Brain microvascular endothelial cell (primary cell): Measurements from ENCODE around the gene MRPL14.

Experiments
- DNase-seq: peaks from one replicate; pipeline ENCODE4 v3.0.0-alpha.2; 2020
- H3K27ac ChIP-seq: fragments of 250-450 bp; sonication (Bioruptor Pico); 2 replicates; pipeline ENCODE4 v1.5.1; 2020; ENCODE audit warnings: mild to moderate bottlenecking, moderate library complexity
- H3K27me3 ChIP-seq: fragments of 250-450 bp; sonication (Bioruptor Pico); replicated peaks from 2 replicates; pipeline ENCODE4 v1.5.1; 2020; ENCODE audit warnings: mild to moderate bottlenecking
- H3K36me3 ChIP-seq: fragments of 250-450 bp; sonication (Bioruptor Pico); replicated peaks from 2 replicates; pipeline ENCODE4 v1.5.1; 2020; ENCODE audit warnings: mild to moderate bottlenecking
- H3K4me3 ChIP-seq: 2 replicates; pipeline ENCODE4 v1.5.1; 2011; ENCODE audit warnings: low read depth, mild to moderate bottlenecking, control low read depth, low read length, moderate library complexity
- in situ Hi-C: cut with HindIII; loops from 2 replicates; pipeline ENCODE4 v1.10.0; 2017; ENCODE audit warnings: low sequenced_read_pairs, low pct_ligation_motif_present
- TF ChIP-seq, protein P1 (sequence below): IDR thresholded peaks from 2 replicates; pipeline ENCODE4 v1.5.1; 2011; ENCODE audit warnings: low read depth, mild to moderate bottlenecking, moderate library complexity, low read length, control low read depth, inconsistent platforms; ENCODE audit errors: missing control alignments

Gene MRPL14

DNA sequence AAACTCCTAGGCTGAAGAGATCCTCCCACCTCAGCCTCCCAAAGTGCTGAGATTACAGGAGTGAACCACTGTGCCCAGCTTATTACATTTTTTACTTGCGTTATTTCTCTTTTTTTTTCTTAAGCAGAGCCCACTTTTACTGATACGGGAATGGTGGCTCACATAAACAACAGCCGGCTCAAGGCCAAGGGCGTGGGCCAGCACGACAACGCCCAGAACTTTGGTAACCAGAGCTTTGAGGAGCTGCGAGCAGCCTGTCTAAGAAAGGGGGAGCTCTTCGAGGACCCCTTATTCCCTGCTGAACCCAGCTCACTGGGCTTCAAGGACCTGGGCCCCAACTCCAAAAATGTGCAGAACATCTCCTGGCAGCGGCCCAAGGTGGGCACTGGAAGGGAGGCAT is 41.9 kb upstream of the MRPL14 start:
- in situ Hi-C loops: no loop called here
- Histone ChIP-seq H3K4me3 (no peak overlapping the region), H3K27me3 (peaks cover 7% of the 10 kb centered on the region), H3K36me3 (no peaks in the 10 kb centered on the region), H3K27ac (no peak overlapping the region)
- no peak for DNase-seq
- TF ChIP-seq, protein P1, sequence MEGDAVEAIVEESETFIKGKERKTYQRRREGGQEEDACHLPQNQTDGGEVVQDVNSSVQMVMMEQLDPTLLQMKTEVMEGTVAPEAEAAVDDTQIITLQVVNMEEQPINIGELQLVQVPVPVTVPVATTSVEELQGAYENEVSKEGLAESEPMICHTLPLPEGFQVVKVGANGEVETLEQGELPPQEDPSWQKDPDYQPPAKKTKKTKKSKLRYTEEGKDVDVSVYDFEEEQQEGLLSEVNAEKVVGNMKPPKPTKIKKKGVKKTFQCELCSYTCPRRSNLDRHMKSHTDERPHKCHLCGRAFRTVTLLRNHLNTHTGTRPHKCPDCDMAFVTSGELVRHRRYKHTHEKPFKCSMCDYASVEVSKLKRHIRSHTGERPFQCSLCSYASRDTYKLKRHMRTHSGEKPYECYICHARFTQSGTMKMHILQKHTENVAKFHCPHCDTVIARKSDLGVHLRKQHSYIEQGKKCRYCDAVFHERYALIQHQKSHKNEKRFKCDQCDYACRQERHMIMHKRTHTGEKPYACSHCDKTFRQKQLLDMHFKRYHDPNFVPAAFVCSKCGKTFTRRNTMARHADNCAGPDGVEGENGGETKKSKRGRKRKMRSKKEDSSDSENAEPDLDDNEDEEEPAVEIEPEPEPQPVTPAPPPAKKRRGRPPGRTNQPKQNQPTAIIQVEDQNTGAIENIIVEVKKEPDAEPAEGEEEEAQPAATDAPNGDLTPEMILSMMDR: no peak

DNA sequence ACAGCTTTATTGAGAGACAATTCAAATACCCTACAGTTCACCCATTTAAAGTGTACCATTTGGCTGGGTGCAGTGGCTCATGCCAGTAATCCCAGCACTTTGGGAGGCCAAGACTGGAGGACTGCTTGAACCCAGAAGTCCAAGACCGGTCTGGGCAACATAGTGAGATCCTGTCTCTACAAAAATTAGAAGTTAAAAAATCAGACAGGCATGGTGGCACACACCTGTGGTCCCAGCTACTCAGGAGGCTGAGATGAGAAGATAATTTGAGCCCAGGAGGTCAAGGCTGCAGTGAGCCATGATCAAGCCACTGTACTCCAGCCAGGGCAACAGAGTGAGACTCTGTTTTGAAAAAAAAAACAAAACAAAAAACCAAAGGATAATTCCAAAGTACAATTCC is 40.3 kb upstream of the MRPL14 start:
- no peak overlapping the region for H3K4me3 ChIP-seq
- H3K27ac ChIP-seq: no peak overlapping the region
- DNase-seq: no peak
- TF ChIP-seq, protein P1: no peak
- H3K36me3 ChIP-seq: no peaks in the 10 kb centered on the region
- peaks cover 7% of the 10 kb centered on the region for H3K27me3 ChIP-seq
- in situ Hi-C loops: no loop called here

DNA sequence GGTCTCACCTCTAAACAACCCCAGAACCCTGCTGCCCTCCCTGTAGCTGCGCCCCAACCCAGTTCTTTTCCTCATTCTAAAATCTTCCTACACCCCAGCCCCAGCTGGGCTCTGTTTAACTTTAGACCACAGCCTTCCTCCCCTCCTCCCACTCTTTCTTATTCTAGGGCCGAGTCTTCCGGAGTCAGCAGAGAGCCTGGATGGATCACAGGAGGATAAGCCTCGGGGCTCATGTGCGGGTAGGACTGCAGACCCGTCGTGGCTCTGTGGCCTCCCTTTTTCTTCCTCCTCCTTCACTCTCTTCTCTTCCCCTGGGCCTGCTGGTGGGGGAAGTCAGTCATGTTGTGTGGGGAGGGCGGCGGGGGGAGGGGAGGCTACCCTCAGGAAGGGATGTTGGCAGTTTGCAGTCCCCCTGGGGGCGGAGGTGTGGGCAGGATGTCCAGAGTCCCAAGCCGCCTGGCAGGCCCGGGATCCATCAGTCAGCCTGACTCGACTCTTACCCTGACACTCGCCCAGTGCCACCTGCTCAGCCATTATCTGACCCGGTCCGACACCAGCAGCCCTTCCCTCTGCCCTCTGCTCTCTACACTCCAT is 39.4 kb upstream of the MRPL14 start:
- no peak for DNase-seq
- Histone ChIP-seq H3K27me3 (peaks cover 7% of the 10 kb centered on the region), H3K36me3 (no peaks in the 10 kb centered on the region), H3K4me3 (no peak overlapping the region), H3K27ac (no peak overlapping the region)
- TF ChIP-seq, protein P1: no peak
- in situ Hi-C loops: no loop called here

DNA sequence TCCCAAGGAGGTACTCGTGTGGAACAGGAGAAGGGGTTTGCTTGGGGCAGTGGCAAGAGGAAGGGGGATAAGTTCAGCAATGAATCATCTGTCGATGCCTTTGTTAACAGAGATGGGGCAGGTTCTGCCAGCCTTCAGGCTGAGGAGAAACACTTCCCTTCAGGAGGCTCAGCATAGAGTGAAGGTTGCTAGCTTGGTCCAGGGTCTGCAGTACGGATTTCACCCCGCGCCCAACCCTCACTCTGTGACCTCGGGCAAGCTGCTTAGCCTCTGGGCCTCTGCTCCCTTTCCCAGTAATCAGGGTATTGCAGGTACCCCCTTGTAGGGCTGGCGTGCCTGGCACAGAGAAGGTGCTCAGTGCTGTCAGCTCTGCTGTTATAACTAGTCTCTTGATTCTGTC is 38.9 kb upstream of the MRPL14 start:
- H3K27ac ChIP-seq: no peak overlapping the region
- no peak overlapping the region for H3K4me3 ChIP-seq
- in situ Hi-C loops: no loop called here
- no peak for DNase-seq
- TF ChIP-seq, protein P1: no peak
- peaks cover 7% of the 10 kb centered on the region for H3K27me3 ChIP-seq
- no peaks in the 10 kb centered on the region for H3K36me3 ChIP-seq

DNA sequence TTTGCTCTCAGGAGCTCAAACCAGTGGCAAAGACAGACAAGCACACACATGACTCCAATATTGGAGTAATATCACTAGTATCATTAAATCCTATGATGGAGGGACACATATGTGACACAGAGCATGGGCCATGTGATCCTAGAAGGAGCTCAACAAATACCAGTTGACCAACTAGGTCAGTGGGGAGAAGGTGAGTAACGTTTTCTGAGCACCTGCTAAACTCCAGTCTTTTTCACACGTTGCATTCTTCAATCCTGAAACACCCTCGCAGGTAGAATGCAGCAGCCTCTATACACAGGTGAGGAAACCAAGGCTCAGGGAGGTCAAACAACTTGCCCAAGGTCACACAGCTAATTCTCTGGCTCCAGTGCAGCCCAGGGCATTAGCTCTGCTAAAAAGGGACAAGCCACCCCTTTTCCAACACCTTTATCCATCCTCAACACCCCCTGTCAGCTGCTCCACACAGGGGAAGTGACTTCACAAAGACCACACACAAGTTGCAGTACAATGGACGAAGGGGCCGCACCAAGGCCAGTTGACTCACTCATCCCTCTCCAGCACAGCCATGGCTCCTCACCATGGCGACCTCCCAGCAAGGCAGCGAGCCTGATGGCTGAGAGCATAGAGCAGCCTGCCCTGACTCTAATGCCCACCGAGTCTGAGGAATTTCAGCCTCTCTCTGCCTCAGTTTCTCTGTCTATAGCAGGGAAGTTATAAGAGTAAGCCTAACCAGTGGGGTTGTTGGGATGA is 35.8 kb upstream of the MRPL14 start:
- H3K27ac ChIP-seq: no peak overlapping the region
- in situ Hi-C loops: no loop called here
- no peaks in the 10 kb centered on the region for H3K36me3 ChIP-seq
- H3K4me3 ChIP-seq: no peak overlapping the region
- TF ChIP-seq, protein P1: no peak
- no peak for DNase-seq
- H3K27me3 ChIP-seq: peaks cover 2% of the 10 kb centered on the region
